Measurements from ENCODE around the gene KCNG4. TPM values are rescaled to one million over a fixed set of nuclear protein-coding genes. Genes with fewer than 3 reads are reported as not detected.

KCNG4 gene
- total and polyA plus RNA-seq, 2 of the 8 experiments (the other 6 are each of a cell fraction or from before 2014, with no cell fraction given), result not detected

DNA sequence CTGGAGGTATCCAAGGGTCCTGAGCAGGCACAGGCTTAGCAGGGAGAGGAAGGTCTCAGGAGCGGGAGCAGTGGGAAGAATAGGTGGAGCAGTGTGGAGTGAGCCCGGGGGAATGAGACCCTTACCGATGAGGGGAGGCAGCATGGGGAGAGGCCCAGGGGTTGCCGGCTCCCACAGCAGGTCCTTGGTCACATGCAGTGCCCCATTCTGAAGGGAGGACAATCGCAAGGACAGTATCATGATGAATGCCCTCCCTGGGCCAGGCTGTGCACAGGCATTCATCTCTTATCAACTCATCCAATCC is 56.3 kb downstream of the KCNG4 start (continued):
- TF ChIP-seq, protein P1, sequence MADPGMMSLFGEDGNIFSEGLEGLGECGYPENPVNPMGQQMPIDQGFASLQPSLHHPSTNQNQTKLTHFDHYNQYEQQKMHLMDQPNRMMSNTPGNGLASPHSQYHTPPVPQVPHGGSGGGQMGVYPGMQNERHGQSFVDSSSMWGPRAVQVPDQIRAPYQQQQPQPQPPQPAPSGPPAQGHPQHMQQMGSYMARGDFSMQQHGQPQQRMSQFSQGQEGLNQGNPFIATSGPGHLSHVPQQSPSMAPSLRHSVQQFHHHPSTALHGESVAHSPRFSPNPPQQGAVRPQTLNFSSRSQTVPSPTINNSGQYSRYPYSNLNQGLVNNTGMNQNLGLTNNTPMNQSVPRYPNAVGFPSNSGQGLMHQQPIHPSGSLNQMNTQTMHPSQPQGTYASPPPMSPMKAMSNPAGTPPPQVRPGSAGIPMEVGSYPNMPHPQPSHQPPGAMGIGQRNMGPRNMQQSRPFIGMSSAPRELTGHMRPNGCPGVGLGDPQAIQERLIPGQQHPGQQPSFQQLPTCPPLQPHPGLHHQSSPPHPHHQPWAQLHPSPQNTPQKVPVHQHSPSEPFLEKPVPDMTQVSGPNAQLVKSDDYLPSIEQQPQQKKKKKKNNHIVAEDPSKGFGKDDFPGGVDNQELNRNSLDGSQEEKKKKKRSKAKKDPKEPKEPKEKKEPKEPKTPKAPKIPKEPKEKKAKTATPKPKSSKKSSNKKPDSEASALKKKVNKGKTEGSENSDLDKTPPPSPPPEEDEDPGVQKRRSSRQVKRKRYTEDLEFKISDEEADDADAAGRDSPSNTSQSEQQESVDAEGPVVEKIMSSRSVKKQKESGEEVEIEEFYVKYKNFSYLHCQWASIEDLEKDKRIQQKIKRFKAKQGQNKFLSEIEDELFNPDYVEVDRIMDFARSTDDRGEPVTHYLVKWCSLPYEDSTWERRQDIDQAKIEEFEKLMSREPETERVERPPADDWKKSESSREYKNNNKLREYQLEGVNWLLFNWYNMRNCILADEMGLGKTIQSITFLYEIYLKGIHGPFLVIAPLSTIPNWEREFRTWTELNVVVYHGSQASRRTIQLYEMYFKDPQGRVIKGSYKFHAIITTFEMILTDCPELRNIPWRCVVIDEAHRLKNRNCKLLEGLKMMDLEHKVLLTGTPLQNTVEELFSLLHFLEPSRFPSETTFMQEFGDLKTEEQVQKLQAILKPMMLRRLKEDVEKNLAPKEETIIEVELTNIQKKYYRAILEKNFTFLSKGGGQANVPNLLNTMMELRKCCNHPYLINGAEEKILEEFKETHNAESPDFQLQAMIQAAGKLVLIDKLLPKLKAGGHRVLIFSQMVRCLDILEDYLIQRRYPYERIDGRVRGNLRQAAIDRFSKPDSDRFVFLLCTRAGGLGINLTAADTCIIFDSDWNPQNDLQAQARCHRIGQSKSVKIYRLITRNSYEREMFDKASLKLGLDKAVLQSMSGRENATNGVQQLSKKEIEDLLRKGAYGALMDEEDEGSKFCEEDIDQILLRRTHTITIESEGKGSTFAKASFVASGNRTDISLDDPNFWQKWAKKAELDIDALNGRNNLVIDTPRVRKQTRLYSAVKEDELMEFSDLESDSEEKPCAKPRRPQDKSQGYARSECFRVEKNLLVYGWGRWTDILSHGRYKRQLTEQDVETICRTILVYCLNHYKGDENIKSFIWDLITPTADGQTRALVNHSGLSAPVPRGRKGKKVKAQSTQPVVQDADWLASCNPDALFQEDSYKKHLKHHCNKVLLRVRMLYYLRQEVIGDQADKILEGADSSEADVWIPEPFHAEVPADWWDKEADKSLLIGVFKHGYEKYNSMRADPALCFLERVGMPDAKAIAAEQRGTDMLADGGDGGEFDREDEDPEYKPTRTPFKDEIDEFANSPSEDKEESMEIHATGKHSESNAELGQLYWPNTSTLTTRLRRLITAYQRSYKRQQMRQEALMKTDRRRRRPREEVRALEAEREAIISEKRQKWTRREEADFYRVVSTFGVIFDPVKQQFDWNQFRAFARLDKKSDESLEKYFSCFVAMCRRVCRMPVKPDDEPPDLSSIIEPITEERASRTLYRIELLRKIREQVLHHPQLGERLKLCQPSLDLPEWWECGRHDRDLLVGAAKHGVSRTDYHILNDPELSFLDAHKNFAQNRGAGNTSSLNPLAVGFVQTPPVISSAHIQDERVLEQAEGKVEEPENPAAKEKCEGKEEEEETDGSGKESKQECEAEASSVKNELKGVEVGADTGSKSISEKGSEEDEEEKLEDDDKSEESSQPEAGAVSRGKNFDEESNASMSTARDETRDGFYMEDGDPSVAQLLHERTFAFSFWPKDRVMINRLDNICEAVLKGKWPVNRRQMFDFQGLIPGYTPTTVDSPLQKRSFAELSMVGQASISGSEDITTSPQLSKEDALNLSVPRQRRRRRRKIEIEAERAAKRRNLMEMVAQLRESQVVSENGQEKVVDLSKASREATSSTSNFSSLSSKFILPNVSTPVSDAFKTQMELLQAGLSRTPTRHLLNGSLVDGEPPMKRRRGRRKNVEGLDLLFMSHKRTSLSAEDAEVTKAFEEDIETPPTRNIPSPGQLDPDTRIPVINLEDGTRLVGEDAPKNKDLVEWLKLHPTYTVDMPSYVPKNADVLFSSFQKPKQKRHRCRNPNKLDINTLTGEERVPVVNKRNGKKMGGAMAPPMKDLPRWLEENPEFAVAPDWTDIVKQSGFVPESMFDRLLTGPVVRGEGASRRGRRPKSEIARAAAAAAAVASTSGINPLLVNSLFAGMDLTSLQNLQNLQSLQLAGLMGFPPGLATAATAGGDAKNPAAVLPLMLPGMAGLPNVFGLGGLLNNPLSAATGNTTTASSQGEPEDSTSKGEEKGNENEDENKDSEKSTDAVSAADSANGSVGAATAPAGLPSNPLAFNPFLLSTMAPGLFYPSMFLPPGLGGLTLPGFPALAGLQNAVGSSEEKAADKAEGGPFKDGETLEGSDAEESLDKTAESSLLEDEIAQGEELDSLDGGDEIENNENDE (IDR thresholded peaks at IDR 0.05; ENCODE audit: insufficient replicate concordance, low read length), result no peak
- TF ChIP-seq TAF1 (IDR thresholded peaks at IDR 0.05; ENCODE audit: low read depth, low read length), result no peak
- TF ChIP-seq GABPA (IDR thresholded peaks at IDR 0.05; ENCODE audit: borderline replicate concordance, insufficient read depth, low read length), result no peak
- no peak for TF ChIP-seq HDAC2 (IDR thresholded peaks at IDR 0.05; ENCODE audit: borderline replicate concordance in 1 of 2, low read depth in 2 of 2, low read length in 2 of 2)
- TF ChIP-seq SP4 (IDR thresholded peaks at IDR 0.05; ENCODE audit: low read length), result no peak
- no peak for TF ChIP-seq JUND (IDR thresholded peaks at IDR 0.05; ENCODE audit: low read length)
- TF ChIP-seq ATF3 (IDR thresholded peaks at IDR 0.05; ENCODE audit: insufficient read depth, low read depth, low read length), result no peak
- TF ChIP-seq FOSL1 (IDR thresholded peaks at IDR 0.05; ENCODE audit: insufficient read depth, low read depth, low read length), result no peak
- no peak for TF ChIP-seq SIN3A (conservative IDR thresholded peaks at IDR 0.05 in 1 of 2, IDR thresholded peaks at IDR 0.05 in 1 of 2; ENCODE audit: low read depth in 1 of 2, low read length in 2 of 2)
- TF ChIP-seq CTBP2 (IDR thresholded peaks at IDR 0.05; ENCODE audit: borderline replicate concordance, insufficient read depth, insufficient read length, low read length), result no peak

Measured in H1 (cell line).